Hepatocyte (in vitro differentiated cells): ENCODE data around the gene PSAPL1.
A peak's percentile ranks its signal among the peaks of the same experiment; 100 is the strongest.

Experiments
- CTCF ChIP-seq: fragments of 200-600 bp; sonication (generic); IDR thresholded peaks from 2 replicates; pipeline ENCODE4 v1.5.1; 2016; ENCODE audit warnings: antibody characterized with exemption, mild to moderate bottlenecking; ENCODE audit not compliant: poor library complexity
- EZH2 ChIP-seq: fragments of 200-600 bp; sonication (generic); IDR thresholded peaks from 2 replicates; pipeline ENCODE4 v1.6.1; 2016; ENCODE audit warnings: antibody characterized with exemption, mild to moderate bottlenecking, borderline replicate concordance

GRCh38 chr4:7462509-7462971 is 27.8 kb upstream of the PSAPL1 start:
- TF ChIP-seq CTCF (peak; percentile 32), EZH2 (no peak)
